CD4-positive, alpha-beta T cell treated with Interleukin-15 for 1 hour (primary cell): ENCODE data around the gene ST6GALNAC6.
"Not testable (repeated sequence)": the region's sequence is repeated elsewhere in the genome, so short reads cannot be mapped to it uniquely, and the experiment has no call there.

Experiments used
- DNase-seq: peaks from one replicate; pipeline ENCODE4 v3.0.0-alpha.2; 2020

Gene ST6GALNAC6

DNA sequence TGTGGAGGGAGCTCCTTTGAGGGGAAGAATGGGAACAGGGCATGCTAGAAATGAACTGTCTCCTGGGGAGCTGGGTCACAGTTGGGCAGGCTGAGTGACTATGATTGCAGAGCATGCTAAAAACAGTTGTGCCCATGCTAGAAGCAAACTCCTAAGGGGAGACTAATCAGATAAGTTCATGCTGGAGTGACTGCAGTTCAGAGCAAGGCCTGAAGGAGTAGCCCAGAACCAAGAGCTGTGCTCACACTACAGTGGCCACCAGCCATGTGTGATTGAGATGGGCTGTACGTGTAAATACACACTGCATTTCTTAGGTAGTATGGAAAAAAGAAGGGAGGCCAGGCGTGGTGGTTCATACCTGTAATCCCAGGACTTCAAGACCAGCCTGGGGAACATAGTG is 11.6 kb downstream of the ST6GALNAC6 start:
- DNase-seq, result no peak

DNA sequence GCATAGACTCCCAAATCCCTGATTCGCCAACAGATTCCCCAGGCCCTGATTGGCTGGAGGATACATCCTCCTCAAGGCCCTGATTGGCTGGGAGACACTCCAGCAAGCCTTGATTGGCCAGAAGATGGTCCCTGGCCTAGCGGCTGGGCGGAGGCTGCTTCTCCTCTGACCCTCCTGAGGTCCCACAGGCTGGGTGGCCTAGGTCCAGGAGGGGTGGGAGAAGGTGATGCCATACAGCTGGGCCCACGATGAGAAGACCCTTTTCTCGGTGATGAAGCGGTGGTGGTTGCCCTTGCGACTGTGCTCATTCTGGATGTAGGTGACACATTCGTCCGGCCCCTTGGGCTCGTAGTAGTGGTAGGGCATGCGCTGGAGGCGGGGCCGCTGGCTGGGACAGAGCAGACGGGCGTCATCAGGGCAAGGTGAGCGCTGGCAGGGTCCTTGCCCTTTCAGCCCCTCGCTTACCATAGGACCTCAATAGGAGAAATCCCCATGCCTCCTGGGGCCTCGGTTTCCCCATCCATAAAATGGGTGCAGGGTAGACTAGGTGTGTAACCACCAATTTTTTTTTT is 12.9 kb downstream of the ST6GALNAC6 start:
- no peak for DNase-seq

DNA sequence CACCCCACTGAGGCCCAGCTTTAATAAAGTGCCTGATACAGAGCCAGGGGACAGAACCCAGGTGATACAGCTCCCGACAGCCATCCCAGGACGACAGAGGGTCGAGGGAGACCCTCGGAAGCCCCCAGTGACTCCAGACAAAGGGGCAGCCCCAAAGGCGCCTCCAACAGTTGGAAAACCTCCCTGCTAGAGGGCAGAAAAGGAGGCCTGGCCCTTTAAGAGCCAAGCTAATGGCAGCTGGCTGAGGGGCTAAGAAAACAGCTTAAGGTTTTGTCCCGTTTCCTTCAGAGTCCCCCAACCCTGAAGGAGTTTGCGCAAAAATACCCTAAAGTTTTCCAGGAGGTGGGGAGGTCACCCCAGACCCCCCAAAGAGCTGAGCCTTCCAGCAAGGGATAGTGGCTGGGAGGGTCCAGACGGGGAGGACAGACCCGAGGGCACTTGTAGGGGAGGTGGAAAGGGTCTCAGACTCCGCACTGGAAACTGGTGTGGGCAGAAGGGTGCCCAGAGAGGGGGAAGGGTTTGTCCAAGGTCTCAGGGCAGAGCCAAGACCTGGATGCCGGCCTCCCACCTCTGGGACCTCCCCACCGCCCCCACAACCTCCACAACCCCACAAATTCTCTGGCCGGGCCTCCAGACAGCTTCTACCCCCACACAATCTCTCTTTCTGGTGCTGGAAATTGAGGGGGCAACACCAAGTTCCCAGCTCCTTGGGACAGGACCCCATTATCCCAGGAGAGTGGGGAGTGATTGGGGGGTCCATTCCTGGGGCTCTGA is 13.7 kb downstream of the ST6GALNAC6 start:
- DNase-seq, result no peak

DNA sequence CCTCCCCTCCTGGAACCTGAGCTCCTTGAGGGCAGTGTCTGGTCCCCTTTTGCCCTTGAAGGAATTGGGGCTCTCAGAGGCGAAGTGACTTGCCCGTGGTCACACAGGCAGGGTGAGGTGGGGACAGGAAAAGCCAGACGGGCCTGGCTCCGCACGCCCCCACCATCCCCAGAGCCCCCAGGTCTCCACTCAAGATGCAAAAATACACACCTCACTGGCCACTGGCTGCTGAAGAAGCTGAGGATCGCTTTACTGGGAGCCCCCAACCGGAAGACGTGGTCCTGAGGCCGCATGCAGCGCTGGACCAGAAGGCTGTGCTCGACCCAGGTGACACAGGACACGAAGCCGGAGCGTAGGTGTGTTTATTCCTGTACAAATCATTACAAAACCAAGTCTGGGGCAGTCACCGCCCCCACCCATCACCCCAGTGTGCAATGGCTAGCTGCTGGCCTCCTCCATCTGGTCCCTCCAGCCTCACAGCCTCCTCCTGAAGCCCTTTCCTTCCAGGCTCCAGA is 14.4 kb downstream of the ST6GALNAC6 start:
- no peak for DNase-seq

DNA sequence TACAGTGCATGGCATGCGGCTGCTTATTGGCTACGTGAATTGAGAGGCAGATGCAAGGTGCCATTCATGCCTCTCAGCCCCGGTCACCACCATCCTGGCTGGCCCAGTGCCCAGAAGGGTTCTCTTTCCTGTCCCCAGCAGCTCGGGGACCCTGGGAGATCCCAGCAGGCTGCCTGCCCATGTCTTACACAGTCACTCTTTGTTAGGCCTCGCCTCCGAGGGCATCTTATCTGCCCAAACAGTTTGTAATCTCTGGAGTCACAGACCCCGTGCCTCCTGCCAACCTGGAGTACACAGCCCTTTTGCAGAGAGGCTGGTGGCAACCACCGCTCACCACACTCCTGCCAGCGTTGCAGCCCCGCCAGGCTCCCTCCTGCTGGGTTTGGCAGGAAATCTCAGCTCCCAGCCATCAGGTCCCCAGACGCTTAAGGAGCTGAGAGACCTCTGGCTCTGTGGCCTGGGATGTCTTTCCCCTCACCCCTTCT is 14.9 kb downstream of the ST6GALNAC6 start:
- no peak for DNase-seq

GRCh38 chr9:127883959-127884358 is 15.4 kb downstream of the ST6GALNAC6 start:
- no peak for DNase-seq

- DNase-seq, result not testable (repeated sequence)
These were observed 17.7 kb downstream of the ST6GALNAC6 start for GRCh38 chr9:127881715-127882114.

GRCh38 chr9:127880143-127880542 is 19.3 kb downstream of the ST6GALNAC6 start:
- no peak for DNase-seq

GRCh38 chr9:127878652-127879390 is 20.6 kb downstream of the ST6GALNAC6 start:
- no peak for DNase-seq

GRCh38 chr9:127878001-127878651 is 21.3 kb downstream of the ST6GALNAC6 start:
- no peak for DNase-seq

DNA sequence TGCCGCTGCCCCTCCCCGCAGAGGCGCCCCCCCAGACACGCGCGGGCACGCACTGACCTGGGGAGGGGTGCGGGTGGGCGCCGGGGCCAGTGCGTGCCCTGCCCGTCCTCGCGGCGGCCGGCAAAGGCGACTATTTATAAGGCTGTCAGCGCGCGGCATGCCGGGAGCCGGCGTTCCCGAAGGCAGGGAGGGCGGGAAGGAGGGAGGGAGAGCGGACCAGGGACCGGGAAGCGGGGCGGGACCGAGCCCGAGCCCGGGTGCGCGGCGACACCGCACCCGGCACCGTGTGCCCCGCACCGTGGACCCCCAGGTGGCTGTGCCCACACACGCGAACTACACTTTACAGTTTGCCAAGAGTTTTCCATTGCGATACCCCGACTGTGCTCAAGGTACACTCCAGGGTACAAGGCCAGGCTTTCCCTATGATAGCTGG is 21.8 kb downstream of the ST6GALNAC6 start, which contains the start of gene AK1:
Gene AK1 (minus strand): TSS at position 110 of the 433 bp plus-strand sequence. CDS start 3,058 bp downstream, outside the sequence.
- no peak for DNase-seq

GRCh38 chr9:127876764-127877562 is 22.4 kb downstream of the ST6GALNAC6 start:
- DNase-seq, result no peak

DNA sequence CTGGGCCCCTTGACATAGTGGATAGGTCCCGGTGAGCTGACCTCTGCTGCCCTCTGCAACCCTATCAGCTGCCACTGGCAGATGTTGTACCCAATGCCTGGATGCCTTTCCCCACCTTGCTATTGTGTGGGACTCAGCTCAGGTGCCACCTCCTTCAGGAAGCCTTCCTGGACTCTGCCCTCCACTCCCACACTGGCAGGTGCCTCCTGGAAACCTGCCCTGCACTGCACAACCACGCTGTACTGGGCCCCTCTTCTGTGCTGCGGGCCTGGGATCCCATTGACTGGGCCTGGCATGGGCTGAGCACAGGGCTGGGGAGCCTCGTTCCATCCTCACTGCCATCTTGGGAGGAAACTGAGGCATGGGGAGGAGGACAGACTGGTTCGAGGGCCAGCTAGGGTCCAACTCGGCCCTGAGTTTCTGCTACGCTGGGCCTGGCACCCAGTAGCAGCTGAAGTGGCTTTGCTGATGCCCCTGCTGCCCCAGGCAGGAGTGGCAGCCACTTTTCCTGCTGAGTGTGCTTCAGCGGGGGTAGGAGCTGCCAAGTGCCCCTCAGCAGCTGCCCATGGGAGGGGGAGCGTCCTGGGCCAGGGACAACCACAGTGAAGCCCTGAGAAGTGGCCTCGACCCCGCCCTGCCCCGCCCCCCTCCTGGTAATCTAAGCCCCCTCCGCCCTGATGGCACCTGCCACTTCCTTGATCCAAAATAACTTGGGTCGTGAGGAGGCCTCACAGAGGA is 23.2 kb downstream of the ST6GALNAC6 start:
- no peak for DNase-seq

DNA sequence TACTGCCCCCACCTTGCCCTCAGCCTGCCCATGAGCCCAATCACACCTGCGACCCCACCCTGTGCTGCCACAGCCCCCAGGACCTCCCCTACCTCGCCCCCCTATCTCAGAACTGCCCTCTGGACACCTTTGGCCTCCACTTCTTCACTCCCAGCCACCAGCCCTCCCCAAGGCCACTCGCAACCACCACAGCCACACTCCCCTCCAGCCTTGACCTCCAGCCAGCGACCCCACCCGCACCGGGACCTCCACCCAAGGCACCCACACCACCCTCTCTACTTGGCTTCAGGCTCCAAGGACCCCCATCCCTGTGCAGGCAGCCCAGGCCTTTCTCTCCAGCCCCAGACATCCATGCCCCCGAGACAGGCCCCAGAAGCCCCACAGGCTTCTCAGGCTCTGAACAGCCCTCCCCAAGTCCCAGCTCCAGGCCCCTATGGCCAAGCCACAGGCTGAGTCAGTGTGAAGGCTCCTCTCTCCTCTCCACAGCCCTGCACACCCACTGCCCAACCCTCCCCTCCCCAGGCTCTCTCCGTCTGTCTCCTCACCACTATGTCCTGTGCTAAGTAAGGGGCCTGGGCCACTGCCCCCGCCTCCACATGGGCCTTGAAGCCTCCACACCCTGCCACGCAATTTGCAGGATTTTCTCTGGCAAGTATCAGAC is 24.0 kb downstream of the ST6GALNAC6 start:
- no peak for DNase-seq

DNA sequence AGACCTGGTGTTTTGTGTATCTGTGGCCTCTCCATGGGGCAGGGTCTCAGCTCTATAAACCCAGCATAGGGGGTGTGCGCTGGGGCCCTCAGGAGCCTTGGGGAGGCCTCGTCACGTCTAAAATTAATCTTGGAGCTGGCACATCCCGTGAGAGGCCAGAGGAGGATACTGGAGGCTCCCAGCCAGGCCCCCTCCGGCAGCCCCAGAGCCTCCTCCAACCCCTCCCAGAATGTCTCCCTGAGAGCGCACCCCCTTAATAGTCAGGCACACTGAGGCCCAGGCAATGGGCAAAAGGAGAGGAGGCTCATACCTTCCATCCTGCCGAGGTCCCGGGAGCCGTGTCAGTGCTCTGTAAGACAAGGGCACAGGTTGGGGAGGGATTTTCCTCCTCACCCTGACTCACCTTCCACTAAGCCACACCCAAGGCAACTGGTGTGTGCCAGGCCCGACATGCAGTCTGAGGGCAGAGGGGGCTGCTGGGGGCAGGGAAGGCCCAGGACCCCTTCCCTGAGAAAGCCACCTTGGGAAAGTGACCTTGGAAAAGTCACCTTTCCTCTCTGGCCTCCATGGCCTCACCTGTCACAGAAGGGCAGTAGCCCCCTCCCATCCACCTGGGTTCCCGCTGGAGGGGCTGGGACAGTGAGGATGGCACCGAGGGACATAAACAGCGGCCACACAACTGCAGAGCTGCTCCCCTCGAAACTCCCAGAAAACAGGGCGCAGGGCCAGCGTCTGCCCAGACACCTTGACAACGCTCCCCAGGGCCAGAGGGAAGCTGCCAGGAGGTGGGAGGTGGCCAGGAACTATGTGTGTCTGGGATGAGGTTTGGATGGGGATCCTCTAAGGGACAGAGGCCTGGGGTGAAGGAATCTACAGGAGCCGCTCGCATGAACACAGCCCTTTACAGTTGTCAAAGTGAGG is 24.8 kb downstream of the ST6GALNAC6 start:
- no peak for DNase-seq

GRCh38 chr9:127873886-127874285 is 25.5 kb downstream of the ST6GALNAC6 start:
- no peak for DNase-seq

DNA sequence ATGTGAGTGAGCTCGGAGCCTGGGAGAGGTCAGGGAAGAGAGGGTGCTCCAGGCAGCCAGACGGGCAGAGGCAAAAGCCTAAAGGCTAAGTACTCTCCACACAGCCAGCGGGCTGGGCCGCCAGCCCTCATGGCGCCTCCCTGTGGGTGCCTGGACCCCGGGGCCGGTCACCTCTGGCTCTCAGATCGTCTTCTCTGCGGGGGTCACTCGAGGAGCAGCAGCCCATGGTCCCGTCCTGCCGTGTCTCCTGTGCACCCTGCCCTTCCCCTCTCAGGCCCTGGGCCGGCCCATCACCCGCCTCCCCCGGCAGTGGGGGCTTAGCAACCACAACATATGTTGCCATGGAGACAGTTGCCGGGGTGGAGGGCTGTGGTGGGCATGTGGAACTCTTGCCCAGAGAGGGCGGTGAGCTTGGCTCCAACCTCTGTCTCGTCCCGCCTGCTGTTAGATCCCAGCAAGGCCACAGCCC is 26.1 kb downstream of the ST6GALNAC6 start:
- no peak for DNase-seq

DNA sequence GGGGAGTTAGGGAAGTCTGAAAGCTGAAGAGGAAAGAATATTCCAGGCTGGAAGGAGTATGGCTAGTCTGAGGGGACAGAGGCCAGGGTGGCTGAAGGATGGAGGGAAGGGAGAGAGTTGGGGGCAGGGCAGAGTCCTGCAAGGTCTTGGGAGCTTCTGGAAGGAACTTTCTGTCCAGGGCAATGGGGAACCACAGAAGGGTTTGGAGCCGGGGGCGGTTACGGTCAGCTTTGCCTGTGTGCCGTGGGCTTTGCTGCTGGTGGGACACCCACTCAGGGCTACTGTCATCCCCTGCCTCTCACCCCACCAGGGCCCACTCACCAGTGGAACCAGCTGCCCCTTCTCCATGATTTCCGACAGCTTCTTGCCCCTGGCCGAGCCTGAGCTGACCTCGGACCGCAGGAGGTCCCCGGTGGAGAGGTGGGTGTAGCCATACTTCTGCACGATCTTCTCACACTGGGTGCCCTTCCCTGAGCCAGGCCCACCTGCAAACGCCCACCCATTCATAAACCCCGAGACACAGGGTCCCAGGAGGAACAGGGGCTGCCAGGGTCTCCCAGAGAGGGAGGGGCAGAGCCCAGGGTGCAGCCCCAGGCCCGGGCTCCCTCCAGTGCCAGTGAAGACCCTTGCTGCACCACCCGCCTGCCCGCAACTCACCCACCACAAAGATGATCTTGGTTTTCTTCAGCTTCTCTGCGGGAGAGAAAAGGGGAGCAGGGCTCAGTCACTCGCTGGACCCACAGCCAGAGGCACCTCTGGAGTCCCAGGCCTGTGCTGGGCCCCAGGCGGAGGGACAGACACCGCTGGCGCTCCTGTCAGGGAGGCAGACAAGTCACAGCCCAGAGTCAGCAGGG is 26.8 kb downstream of the ST6GALNAC6 start:
- no peak for DNase-seq
